Measurements from ENCODE around the gene RTF2.

GRCh38 chr20:56429502-56429901 lies 38.9 kb upstream of the RTF2 start:
- TF ChIP-seq CTCF (IDR thresholded peaks at IDR 0.05) (no peak), USF2 (IDR thresholded peaks at IDR 0.05) (no peak), HDAC2 (IDR thresholded peaks at IDR 0.05) (no peak), ZC3H11A (IDR thresholded peaks at IDR 0.05) (no peak), TP53 (CRISPR knock-in tag; IDR thresholded peaks at IDR 0.05) (no peak), RFX5 (IDR thresholded peaks at IDR 0.05) (no peak), HOXA7 (CRISPR knock-in tag; IDR thresholded peaks at IDR 0.05) (no peak)

Measured in A549 (cell line).